Ishikawa (cell line): Measurements from ENCODE around the gene CADPS.

ENCODE experiments used
- CEBPB ChIP-seq: IDR thresholded peaks from 2 replicates; pipeline ENCODE4 v1.6.1; 2012
- CREB1 ChIP-seq: IDR thresholded peaks from 2 replicates; pipeline ENCODE4 v1.6.1; 2012; ENCODE audit warnings: low read depth
- EGR1 ChIP-seq: IDR thresholded peaks from 2 replicates; pipeline ENCODE4 v1.6.1; 2012
- EP300 ChIP-seq: IDR thresholded peaks from 2 replicates; pipeline ENCODE4 v1.6.1; 2012; ENCODE audit warnings: borderline replicate concordance
- FOXM1 ChIP-seq: IDR thresholded peaks from 2 replicates; pipeline ENCODE4 v1.6.1; 2012; ENCODE audit warnings: low read depth, borderline replicate concordance
- RAD21 ChIP-seq: IDR thresholded peaks from 2 replicates; pipeline ENCODE4 v1.6.1; 2012; ENCODE audit warnings: low read depth
- TAF1 ChIP-seq: IDR thresholded peaks from 2 replicates; pipeline ENCODE4 v1.6.1; 2012; ENCODE audit warnings: low read depth, mild to moderate bottlenecking
- TCF12 ChIP-seq: IDR thresholded peaks from 2 replicates; pipeline ENCODE4 v1.6.1; 2012; ENCODE audit warnings: low read depth
- TEAD4 ChIP-seq: IDR thresholded peaks from 2 replicates; pipeline ENCODE4 v1.6.1; 2012
- YY1 ChIP-seq: IDR thresholded peaks from 2 replicates; pipeline ENCODE4 v1.6.1; 2012; ENCODE audit warnings: low read depth
- TF ChIP-seq, protein P1 (sequence below): IDR thresholded peaks from 2 replicates; pipeline ENCODE4 v1.6.1; 2012
- TF ChIP-seq, protein P2 (sequence below): IDR thresholded peaks from 2 replicates; pipeline ENCODE4 v1.6.1; 2012

DNA sequence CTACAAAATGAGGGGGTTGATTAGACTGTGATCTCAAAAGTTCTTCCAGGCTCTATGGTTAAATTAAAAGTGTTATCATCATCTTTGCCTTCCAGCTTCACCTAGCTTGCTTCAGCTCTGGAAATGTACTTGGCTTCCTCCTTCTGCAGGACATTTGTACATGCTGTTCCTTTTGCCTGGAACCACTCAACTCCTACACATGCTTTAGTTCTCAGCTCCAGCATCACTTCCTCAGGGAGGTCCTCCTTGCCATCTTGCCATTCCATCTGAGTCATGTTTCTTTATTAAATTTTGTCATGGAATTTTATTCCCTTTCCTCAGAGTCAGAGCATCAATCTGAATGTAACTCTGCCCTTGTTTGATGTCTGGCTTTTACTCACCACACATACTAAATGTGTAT is 343.2 kb downstream of the CADPS start:
- no peak for TF ChIP-seq FOXM1
- no peak for TF ChIP-seq CEBPB
- TF ChIP-seq YY1, result no peak
- no peak for TF ChIP-seq RAD21
- TF ChIP-seq, protein P1, sequence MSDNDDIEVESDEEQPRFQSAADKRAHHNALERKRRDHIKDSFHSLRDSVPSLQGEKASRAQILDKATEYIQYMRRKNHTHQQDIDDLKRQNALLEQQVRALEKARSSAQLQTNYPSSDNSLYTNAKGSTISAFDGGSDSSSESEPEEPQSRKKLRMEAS, result no peak
- TF ChIP-seq TAF1, result no peak
- no peak for TF ChIP-seq TCF12
- no peak for TF ChIP-seq EP300
- no peak for TF ChIP-seq CREB1
- TF ChIP-seq, protein P2, sequence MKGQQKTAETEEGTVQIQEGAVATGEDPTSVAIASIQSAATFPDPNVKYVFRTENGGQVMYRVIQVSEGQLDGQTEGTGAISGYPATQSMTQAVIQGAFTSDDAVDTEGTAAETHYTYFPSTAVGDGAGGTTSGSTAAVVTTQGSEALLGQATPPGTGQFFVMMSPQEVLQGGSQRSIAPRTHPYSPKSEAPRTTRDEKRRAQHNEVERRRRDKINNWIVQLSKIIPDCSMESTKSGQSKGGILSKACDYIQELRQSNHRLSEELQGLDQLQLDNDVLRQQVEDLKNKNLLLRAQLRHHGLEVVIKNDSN, result no peak
- no peak for TF ChIP-seq EGR1
- no peak for TF ChIP-seq TEAD4
